SIG-M5 (cell line): ENCODE results near the gene THADA.

Source experiments
- DNase-seq: peaks from one replicate; lab custom pipeline; 2025; lab: John Stamatoyannopoulos, UW

The THADA gene

DNA sequence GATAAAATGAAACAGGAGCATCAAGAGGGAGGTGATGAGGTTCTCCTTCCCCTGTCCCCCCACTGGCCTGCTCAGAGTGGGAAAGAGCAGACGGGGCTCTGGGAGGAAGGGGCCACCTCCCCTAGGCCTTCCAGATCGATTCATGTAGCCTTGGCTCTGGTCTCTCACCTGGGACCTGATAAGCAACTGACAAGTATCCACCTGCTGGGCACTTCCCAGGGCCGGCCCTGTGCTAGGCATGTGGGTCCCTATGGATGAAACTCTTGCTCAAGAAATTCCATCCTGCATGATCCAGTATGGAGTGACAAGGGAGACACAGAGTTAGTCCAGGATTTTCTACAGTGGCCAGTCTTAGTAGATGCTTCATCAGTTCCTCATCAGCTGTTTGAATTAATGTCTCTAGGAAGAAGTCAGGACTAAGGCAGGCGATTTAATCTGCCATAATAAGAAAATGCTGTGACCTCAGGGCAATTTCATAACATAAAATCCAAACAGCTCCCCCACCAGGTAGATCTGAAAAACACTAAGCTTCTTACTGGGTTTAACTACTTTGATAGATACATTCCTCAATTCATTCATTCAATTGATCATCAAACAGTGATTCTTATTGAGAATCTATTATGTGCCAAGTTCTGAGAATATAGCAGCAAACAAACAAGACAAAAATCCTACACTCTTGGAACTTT is 324.8 kb downstream of the THADA start:
- DNase-seq, result no peak

DNA sequence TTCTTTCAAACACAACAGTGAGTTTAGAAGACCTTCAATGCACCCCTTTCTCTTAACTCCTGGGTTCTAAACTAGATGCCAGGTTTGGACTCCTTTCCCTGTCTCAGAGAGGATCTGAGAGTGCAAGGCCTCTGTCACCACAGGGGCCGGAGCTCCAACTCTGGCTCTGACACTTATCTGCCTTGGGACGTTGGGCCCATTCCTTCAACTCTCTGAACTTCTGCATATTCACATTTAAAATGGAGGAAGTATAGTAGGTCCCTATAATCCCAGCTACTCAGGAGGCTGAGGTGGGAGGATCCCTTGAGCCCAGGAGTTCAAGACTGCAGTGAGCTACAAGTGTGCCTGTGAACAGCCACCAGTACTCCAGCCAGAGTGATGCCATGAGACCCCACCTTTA is 325.4 kb downstream of the THADA start:
- no peak for DNase-seq

DNA sequence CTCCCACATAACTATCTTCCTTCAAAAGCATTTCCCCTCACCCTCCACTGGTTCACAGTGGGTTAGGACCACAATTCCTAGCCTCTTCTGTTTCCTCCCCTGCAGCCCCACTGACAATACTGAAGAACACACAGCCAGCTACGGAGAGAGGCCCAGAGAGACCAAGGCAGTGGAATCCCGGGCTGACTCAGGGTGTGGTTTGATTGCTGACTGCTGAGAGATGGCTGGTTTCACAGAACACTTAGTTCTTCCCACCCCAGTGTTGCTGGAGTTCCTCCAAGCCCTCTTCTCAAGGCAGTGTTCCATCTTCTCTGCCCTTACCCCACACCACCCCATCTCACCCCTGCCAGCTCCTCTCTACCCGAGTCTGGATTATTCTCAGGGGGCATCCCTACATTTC is 326.1 kb downstream of the THADA start:
- no peak for DNase-seq

- DNase-seq, result no peak
Measured at GRCh38 chr2:43269074-43269572, 326.7 kb downstream of the THADA start.

DNA sequence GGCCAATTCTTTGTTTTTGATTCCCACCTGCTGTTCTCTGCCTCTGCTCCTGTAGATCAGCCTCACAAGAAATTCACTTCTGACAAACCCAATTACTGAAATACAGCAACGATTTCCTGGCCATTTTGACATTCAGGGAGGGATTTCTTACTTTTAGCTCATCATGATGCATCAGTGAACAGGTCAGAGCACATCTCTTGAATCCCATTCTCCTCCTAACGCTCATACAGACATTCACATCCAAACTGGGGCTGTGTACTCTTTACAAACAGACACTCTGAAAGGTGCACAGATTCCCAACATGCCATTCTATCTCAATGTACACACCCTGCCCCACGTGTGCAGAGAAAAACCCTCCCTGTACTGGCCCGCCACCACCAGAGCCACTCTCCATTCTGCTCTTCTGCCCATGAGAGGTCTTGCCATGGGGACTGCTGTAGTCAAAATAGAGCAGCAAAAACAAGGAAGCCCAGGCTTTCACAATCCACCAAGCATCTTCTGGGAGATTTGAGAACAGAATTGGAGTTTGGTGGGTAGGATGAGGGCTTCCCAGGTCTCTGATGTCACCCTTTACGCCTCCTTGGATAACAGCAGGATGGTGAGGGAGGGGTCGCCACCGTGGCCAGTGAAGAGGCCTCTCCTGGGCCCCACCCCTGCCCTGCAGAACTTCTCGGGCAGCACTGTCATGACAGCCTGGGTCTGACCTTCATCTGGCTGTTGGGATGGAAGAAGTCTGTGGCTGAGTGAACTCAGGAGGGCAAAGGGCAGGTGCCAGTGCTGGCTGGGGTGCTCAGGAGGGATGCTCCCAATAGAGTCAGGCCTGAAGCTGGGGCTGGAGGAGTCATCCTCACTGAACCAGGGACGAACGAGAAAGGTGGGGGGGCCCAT is 327.5 kb downstream of the THADA start:
- DNase-seq, result no peak

DNA sequence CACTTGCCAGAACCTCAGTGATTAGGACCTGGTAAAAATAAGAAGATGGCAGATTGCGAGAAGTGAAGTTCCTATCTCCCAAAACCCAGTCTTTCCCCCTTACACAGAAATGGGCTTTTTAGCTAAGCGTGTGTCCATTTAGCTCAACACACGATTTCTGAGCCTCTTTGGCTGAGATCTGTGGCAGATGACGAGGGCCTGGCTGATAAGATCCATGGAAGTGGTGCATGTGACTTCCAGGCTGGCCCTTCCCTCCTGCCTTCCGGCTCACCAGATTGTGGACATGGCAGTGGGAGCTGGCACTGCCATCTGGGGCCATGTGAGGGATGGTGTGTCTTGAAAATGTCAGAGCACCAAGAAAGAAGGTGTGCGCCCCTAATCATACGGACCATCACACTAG is 328.5 kb downstream of the THADA start:
- no peak for DNase-seq

DNA sequence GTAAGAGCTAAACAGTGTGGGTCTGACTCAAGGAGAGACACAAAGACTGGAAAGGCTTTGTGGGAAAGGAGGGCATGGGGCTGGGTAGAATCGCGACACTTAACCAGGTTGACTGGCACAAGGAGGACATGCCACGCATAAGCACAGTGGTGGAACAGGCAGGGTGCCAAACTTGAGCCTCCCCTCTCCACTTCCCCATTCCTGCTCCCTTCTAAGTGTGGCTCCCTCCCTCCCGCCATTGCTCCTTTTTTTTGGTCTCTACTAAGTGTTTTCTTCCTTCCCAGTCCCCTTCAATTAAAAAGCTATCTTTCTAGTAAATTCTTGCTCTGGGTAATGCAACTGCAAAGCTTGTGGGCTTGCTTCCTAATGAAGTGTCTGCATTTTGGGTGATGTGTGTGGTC is 329.1 kb downstream of the THADA start:
- no peak for DNase-seq

- DNase-seq, result no peak
Measured at GRCh38 chr2:43265421-43265820, 330.4 kb downstream of the THADA start.

- DNase-seq, result no peak
Measured at GRCh38 chr2:43265001-43265400, 330.8 kb downstream of the THADA start.

- no peak for DNase-seq
Measured at GRCh38 chr2:43262951-43263350, 332.9 kb downstream of the THADA start.

DNA sequence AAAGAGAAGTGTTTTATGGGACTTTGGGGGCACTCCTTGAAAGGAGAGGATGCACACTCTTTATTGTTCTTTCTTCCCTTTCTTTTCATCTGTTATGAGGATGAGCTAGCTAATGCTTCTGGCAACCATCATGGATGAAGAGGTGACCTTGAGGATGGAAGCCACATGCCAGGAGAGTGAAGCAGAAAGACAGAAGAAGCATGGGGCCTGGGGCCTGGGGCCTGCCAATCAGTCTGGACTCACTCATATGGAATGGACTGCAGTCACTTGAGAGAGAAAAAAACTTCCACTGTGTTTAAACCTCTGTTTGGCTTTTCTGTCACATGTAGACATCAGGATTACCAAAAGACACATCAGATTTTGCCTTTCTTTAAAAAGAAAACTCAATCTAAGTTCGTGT is 333.6 kb downstream of the THADA start:
- DNase-seq, result no peak

DNA sequence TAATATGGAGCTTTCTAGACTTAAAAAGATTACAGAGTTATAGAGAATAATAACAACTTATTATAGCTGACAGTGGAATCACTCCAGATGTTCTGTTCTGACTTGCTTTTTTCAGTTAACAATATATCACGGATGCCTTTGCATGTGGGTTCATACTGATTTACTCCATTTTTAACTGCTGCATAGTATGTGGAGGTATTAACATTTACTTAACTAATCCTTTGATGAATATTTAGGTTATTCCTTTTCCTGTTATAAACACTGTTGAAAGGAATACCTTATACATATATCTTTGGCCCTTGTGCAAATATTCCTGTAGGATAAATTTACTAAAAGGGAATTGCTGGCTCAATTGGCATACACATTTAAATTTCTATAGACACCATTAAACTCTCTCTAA is 336.3 kb downstream of the THADA start:
- DNase-seq, result no peak

DNA sequence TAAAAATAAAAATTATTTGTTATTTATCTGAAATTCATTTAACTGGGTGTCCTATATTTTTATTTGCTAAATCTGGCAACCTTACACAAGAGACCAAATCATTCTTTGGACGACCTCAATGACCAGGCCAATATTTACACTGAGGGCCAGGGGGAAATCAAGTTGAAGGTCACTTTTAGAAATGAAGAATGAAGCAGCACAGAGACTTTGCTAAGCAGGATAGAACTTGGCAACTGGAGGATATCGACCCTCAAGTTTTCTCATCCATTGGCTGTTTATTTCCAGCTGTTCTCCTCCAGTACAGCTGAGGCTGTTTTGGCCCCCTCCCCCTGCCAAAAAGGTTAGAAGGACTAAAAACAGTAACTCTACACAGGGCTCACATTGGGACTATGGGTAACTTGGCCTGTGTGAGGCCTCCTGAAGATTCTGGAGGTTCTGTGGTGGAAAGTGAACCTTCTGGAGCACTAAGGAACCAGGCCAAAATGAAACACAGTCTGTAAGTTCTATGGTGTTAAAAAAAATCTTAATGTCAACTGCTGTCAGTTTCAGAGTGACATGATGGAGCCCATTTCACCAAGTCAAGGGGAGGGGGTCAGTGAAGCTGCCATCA is 337.2 kb downstream of the THADA start:
- DNase-seq, result no peak

- no peak for DNase-seq
Measured at GRCh38 chr2:43255296-43255910, 340.4 kb downstream of the THADA start.

DNA sequence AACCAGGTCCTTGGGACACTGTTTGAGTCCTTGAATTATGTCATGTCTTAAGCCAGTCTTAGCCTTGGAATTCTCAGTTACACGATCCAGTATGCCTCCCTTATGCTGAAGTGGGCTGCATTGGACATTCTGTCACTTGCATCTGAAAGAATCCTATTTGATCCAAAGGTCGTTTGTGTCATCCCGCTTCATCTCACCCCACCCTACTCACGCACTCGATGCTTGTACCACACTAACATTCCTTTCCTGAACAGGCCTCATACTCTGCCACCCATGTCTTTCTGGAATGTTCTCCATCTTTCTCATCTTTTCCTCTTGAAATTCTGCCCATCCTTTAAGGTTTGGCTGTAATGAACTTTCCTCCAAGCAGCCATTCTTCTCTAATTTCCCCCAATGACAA is 341.5 kb downstream of the THADA start:
- no peak for DNase-seq

GRCh38 chr2:43251171-43251731 is 344.6 kb downstream of the THADA start:
- DNase-seq, result no peak

DNA sequence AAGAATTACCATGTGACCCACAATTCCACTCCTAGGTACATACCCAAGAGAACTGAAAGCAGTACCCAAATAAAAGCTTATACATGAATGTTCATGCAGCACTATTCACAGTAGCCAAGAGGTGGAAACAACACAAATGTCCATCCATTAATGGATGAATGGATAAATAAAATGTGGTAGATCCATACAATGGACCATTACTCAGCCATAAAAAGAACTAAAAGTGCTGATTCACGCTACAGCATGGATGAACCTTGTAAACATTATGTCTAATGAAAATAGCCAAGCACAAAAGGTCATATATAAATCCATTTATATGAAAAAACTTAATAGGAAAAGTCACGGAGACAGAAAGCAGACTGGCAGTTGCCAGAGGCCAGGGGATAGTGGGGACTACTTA is 345.8 kb downstream of the THADA start:
- no peak for DNase-seq

DNA sequence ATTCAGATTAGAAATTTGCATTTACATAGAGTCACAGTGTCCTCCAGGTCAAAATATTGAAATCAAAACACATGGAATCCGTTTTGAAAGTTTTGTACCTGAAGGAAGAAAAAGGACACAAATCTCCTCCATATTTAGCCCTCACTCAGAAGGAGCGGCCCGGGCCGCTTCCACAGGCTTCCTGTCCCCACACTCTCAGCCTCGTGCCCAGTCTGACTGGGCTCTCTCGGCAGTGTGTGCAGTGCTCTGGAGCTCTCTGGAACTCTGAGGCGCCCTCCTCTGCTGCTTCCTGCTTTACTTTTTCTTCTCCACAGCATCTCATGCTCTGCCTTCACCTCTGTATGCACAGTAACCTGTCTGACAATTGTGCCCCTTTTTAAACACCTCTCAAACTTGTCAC is 347.2 kb downstream of the THADA start:
- DNase-seq, result no peak

- no peak for DNase-seq
Measured at GRCh38 chr2:43246641-43247040, 349.2 kb downstream of the THADA start.

GRCh38 chr2:43241558-43241957 is 354.3 kb downstream of the THADA start:
- no peak for DNase-seq

- no peak for DNase-seq
Measured at GRCh38 chr2:43240766-43241150, 355.1 kb downstream of the THADA start.
